ENCODE results near the gene HOXC12.

HOXC12 gene

DNA sequence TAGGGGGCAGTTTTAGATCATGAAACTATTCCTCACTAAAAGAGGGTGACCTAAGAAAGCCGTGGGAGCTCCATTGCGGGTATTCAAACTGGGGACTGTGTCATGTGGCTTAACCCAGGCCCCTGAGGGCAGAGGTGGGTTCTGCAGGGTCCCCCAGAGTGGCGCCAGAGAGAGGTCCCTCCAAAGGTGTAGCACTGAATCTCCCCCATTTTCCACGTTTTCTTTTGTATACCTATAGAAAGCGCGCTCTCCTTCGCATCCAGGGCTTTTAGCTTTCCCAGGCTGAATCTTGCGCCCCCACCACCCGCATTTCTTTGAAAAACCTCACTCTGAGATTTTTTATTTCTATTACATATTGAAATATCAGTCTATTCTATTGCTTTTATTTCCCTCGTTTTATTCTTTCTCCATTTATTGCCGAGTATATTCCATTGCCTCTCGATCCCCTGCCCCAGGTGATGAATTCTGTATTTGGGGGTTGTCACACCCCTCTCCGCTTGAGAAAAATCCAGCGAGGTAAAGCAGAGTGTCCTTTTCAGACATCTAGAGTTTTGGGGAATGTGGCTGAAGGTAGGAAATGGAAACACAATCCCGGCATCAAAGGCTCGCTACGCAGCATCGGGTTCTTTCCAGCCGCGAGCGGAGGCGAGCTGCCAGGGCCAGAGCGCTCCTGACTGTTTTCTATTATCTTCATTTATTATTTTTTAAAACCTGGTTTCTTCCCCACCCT, 16.9 kb upstream of the HOXC12 start:
- H3K27ac ChIP-seq (ENCODE audit: low read depth, low read length, poor library complexity, severe bottlenecking), result no peak overlapping the region
- no peaks in the 10 kb centered on the region for H3K9me2 ChIP-seq (ENCODE audit: low read depth, low read length)
- no peak overlapping the region for H3K4me3 ChIP-seq (ENCODE audit: low read depth, low read length, poor library complexity, severe bottlenecking)
- no peak overlapping the region for H3K4me2 ChIP-seq (ENCODE audit: low read length)
- H4K20me1 ChIP-seq (ENCODE audit: insufficient read depth, low read length), result no peaks in the 10 kb centered on the region
- TF ChIP-seq EZH2 (IDR thresholded peaks at IDR 0.05; ENCODE audit: borderline replicate concordance, low read length) (no peak), CTCF (IDR thresholded peaks at IDR 0.05; ENCODE audit: low read length) (no peak)
- no peaks in the 10 kb centered on the region for H3K79me2 ChIP-seq (ENCODE audit: insufficient read depth, low read length)
- no peak overlapping the region for H2AFZ ChIP-seq (ENCODE audit: low read length)
- H3K9ac ChIP-seq (ENCODE audit: low read length), result no peak overlapping the region
- no peaks in the 10 kb centered on the region for H3K27me3 ChIP-seq (ENCODE audit: insufficient read depth, low read length)
- H3K4me1 ChIP-seq (ENCODE audit: insufficient read depth, low read length, severe bottlenecking), result no peaks in the 10 kb centered on the region
- no peaks in the 10 kb centered on the region for H3K9me3 ChIP-seq (ENCODE audit: low read length)
- H3F3A ChIP-seq (ENCODE audit: insufficient read depth, low read length), result no peaks in the 10 kb centered on the region
- H3K36me3 ChIP-seq (ENCODE audit: insufficient read depth, low read length), result no peaks in the 10 kb centered on the region

GRCh38 chr12:53938326-53939140, 16.2 kb upstream of the HOXC12 start, which contains the start of gene HOXC13:
Gene HOXC13 (plus strand): TSS chr12:53938831. CDS start chr12:53938907, 76 bp downstream.
- Histone ChIP-seq H4K20me1 (ENCODE audit: insufficient read depth, low read length) (no peaks in the 10 kb centered on the region), H3K4me3 (ENCODE audit: low read depth, low read length, poor library complexity, severe bottlenecking) (no peak within 1 kb of the TSS)

More at GRCh38 chr12:53938326-53939140, 16.2 kb upstream of the HOXC12 start, which contains the start of gene HOXC13:
- no peaks in the 10 kb centered on the region for H3K4me1 ChIP-seq (ENCODE audit: insufficient read depth, low read length, severe bottlenecking)
- no peak within 1 kb of the TSS for H2AFZ ChIP-seq (ENCODE audit: low read length)
- H3K79me2 ChIP-seq (ENCODE audit: insufficient read depth, low read length), result no peaks in the 10 kb centered on the region
- H3K36me3 ChIP-seq (ENCODE audit: insufficient read depth, low read length), result no peaks in the 10 kb centered on the region
- no peaks in the 10 kb centered on the region for H3K9me2 ChIP-seq (ENCODE audit: low read depth, low read length)
- no peak within 1 kb of the TSS for H3K27ac ChIP-seq (ENCODE audit: low read depth, low read length, poor library complexity, severe bottlenecking)
- no peak within 1 kb of the TSS for H3K9ac ChIP-seq (ENCODE audit: low read length)
- no peaks in the 10 kb centered on the region for H3K27me3 ChIP-seq (ENCODE audit: insufficient read depth, low read length)
- no peaks in the 10 kb centered on the region for H3K9me3 ChIP-seq (ENCODE audit: low read length)
- H3F3A ChIP-seq (ENCODE audit: insufficient read depth, low read length), result no peaks in the 10 kb centered on the region
- TF ChIP-seq CTCF (IDR thresholded peaks at IDR 0.05; ENCODE audit: low read length) (no peak), EZH2 (IDR thresholded peaks at IDR 0.05; ENCODE audit: borderline replicate concordance, low read length) (no peak)
- H3K4me2 ChIP-seq (ENCODE audit: low read length), result no peak within 1 kb of the TSS

Data from OCI-LY1 (cell line).